ENCODE data around the gene MAZ.

MAZ gene

GRCh38 chr16:29816694-29817441 lies 10.5 kb downstream of the MAZ start:
- no peak for TF ChIP-seq CTCF (IDR thresholded peaks at IDR 0.05)
- H3K27ac ChIP-seq, result peak overlapping the region; percentile 100

- H3K27ac ChIP-seq, result peak overlapping the region; percentile 100
- TF ChIP-seq ZFX (IDR thresholded peaks at IDR 0.05; ENCODE audit: borderline replicate concordance) (no peak), CTCF (IDR thresholded peaks at IDR 0.05) (no peak)
Observed at GRCh38 chr16:29818082-29818481, 11.8 kb downstream of the MAZ start.

- TF ChIP-seq CTCF (IDR thresholded peaks at IDR 0.05), result peak; percentile 54
- TF ChIP-seq ZFX (IDR thresholded peaks at IDR 0.05; ENCODE audit: borderline replicate concordance), result no peak
- H3K27ac ChIP-seq, result peak overlapping the region; percentile 100
Observed at GRCh38 chr16:29819506-29819905, 13.2 kb downstream of the MAZ start.

- peak within 1 kb of the TSS; percentile 100 for H3K27ac ChIP-seq
- TF ChIP-seq ZFX (IDR thresholded peaks at IDR 0.05; ENCODE audit: borderline replicate concordance) (no peak), CTCF (IDR thresholded peaks at IDR 0.05) (no peak)
Observed at GRCh38 chr16:29820271-29820701, 14.0 kb downstream of the MAZ start, which contains the start of gene MVP. Gene MVP, plus strand, starts transcription at chr16:29820462. Its CDS starts 10,088 bp downstream, at chr16:29830550.

GRCh38 chr16:29820730-29821642 lies 14.7 kb downstream of the MAZ start:
- TF ChIP-seq CTCF (IDR thresholded peaks at IDR 0.05), result no peak
- TF ChIP-seq ZFX (IDR thresholded peaks at IDR 0.05; ENCODE audit: borderline replicate concordance), result no peak
- H3K27ac ChIP-seq, result peak overlapping the region; percentile 100

GRCh38 chr16:29821643-29822115 lies 15.3 kb downstream of the MAZ start:
- TF ChIP-seq ZFX (IDR thresholded peaks at IDR 0.05; ENCODE audit: borderline replicate concordance), result no peak
- no peak for TF ChIP-seq CTCF (IDR thresholded peaks at IDR 0.05)
- H3K27ac ChIP-seq, result peak overlapping the region; percentile 100

Measured in 22Rv1 (cell line).